Activated CD8-positive, alpha-beta memory T cell treated with anti-CD3 and anti-CD28 coated beads, Interleukin-2, amount 10 ng/mL, durations not matched to agents 7 days and 5 days (primary cell): ENCODE measurements around the gene HCRTR1. TPM values are rescaled to one million over a fixed set of nuclear protein-coding genes. Genes with fewer than 3 reads are reported as not detected.

Experiments
- ATAC-seq: fragments of 150-1000 bp; cut with Tn5 transposase; one replicate; pipeline ENCODE4 v1.10.0; 2021; ENCODE audit warnings: moderate library complexity
- CTCF ChIA-PET: fragments of 350-600 bp; sonication (Branson Sonifier 250); formaldehyde crosslinking; loops from one replicate; lab custom pipeline; 2021; ENCODE audit warnings: antibody characterized with exemption; lab: Charles Lee
- DNase-seq: peaks from one replicate; pipeline ENCODE4 v3.0.0-alpha.2; 2020
- H3K27ac Mint-ChIP-seq: one replicate; pipeline ENCODE4 v1.8.0; 2021; ENCODE audit warnings: mild to moderate bottlenecking, mixed read lengths
- H3K27me3 Mint-ChIP-seq: one replicate; pipeline ENCODE4 v1.8.0; 2021; ENCODE audit warnings: mixed read lengths
- H3K36me3 Mint-ChIP-seq: one replicate; pipeline ENCODE4 v1.8.0; 2021; ENCODE audit warnings: mild to moderate bottlenecking, mixed read lengths
- H3K4me1 Mint-ChIP-seq: one replicate; pipeline ENCODE4 v1.8.0; 2021; ENCODE audit warnings: mixed read lengths
- H3K4me3 Mint-ChIP-seq: one replicate; pipeline ENCODE4 v1.8.0; 2021; ENCODE audit warnings: mild to moderate bottlenecking, moderate library complexity, mixed read lengths
- H3K9me3 Mint-ChIP-seq: one replicate; pipeline ENCODE4 v1.8.0; 2022; ENCODE audit warnings: low read depth, mixed read lengths
- total RNA-seq, 2 experiments: library from RNA; stranded (reverse); gene quantifications; one replicate each; pipeline ENCODE4 v1.2.3, GENCODE V29; 2021

The HCRTR1 gene
- total RNA-seq, 2 experiments from 2014 or later, result not detected

GRCh38 chr1:31667065-31667785 is 49.7 kb downstream of the HCRTR1 start:
- no peak for ATAC-seq
- H3K27me3 Mint-ChIP-seq, result peaks cover 32% of the 10 kb centered on the region
- CTCF ChIA-PET, result interaction anchor here (1.0 to 9.2 kb wide), 3 partner anchors 22 to 122 kb away, joined by 3 to 100 read pairs (median 12); partner anchors contain the start of gene PEF1
- H3K36me3 Mint-ChIP-seq, result no peaks in the 10 kb centered on the region
- DNase-seq, result no peak
- H3K27ac Mint-ChIP-seq, result no peak overlapping the region
- H3K4me3 Mint-ChIP-seq, result no peak overlapping the region
- peaks cover 7% of the 10 kb centered on the region for H3K4me1 Mint-ChIP-seq
- H3K9me3 Mint-ChIP-seq, result no peaks in the 10 kb centered on the region

- CTCF ChIA-PET, result interaction anchor here (0.6 to 9.2 kb wide), 2 partner anchors 121 to 770 kb away, joined by 3 to 100 read pairs; no protein-coding TSS in a partner anchor
- Mint-ChIP-seq H3K27ac (no peak overlapping the region), H3K4me1 (peaks cover 7% of the 10 kb centered on the region), H3K36me3 (no peaks in the 10 kb centered on the region), H3K9me3 (no peaks in the 10 kb centered on the region), H3K27me3 (peaks cover 32% of the 10 kb centered on the region), H3K4me3 (no peak overlapping the region)
- no peak for ATAC-seq
- no peak for DNase-seq
Observed at GRCh38 chr1:31668303-31668883, 50.9 kb downstream of the HCRTR1 start.

DNA sequence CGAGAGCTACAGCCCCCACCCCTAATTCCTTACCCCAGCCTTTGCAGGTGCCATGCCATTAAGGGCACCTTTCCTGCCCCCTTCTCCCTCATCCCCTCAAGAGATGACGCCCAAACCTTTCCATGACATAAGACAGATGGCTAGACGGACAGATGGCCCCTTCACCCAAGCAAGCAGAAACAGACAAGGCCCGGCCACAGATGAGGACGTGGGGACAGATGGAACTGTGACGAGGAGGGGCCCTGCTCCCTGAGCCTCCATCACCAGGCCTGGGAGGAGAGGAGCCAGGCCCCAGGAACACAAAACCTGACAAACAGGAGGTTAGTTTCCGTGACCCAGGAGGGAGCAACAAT is 51.9 kb downstream of the HCRTR1 start:
- Mint-ChIP-seq H3K27me3 (peaks cover 30% of the 10 kb centered on the region), H3K36me3 (no peaks in the 10 kb centered on the region), H3K4me1 (peaks cover 7% of the 10 kb centered on the region), H3K9me3 (no peaks in the 10 kb centered on the region), H3K27ac (no peak overlapping the region), H3K4me3 (no peak overlapping the region)
- ATAC-seq, result no peak
- CTCF ChIA-PET, result interaction anchor here (1.8 to 2.1 kb wide), 2 partner anchors 76 to 295 kb away, joined by 5 to 8 read pairs; no protein-coding TSS in a partner anchor
- DNase-seq, result no peak

DNA sequence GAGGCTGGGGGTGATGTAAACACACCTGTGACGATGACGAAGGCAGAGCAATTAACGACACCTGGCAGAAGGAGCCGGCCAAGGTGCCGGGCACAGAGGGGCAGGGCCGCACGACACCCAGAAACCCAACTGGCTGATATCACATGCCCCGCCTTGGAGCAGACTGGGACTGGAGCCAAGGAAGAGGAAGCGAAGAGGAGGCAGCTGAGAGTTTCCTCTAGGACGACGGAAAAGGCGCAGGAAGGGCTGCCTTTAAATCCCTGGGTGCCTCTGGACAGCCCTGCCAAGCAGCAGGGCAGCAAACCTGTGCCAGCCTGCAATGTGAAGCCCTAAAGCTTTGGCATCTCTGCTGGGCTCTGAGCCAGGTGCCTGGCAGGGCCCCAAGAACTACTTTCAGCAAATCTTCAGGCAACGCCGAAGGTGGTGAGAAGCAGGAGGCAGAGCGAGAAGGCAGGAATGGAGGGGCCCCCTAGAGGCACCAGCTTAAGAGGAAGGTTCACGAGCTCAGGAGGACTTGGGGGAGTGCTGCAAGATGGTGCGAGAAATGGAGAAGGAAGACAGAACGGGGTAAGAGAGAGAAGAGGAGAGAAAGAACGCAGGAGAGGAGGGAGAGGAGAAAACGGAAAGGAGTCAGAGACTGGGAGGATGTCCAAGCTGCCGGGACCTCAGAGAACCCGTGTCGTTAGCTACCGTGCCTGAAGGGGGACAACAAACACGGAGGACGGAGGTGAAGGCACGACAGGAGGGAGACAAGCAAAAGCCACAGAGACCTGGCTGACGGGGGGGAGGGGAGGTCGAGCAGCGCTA is 52.5 kb downstream of the HCRTR1 start:
- DNase-seq (no peak), ATAC-seq (peak; percentile 49)
- H3K9me3 Mint-ChIP-seq, result no peaks in the 10 kb centered on the region
- H3K4me1 Mint-ChIP-seq, result peaks cover 7% of the 10 kb centered on the region
- H3K36me3 Mint-ChIP-seq, result no peaks in the 10 kb centered on the region
- H3K4me3 Mint-ChIP-seq, result peak overlapping the region; percentile 14
- CTCF ChIA-PET, result interaction anchor here (1.0 to 2.7 kb wide), 5 partner anchors 14 to 294 kb away, joined by 4 to 14 read pairs (median 5); no protein-coding TSS in a partner anchor
- no peak overlapping the region for H3K27ac Mint-ChIP-seq
- H3K27me3 Mint-ChIP-seq, result peaks cover 30% of the 10 kb centered on the region

GRCh38 chr1:31670593-31670964 is 53.1 kb downstream of the HCRTR1 start:
- CTCF ChIA-PET, result interaction anchor here (1.0 to 2.7 kb wide), 5 partner anchors 13 to 293 kb away, joined by 4 to 14 read pairs (median 5); no protein-coding TSS in a partner anchor
- no peak for ATAC-seq
- Mint-ChIP-seq H3K27me3 (peaks cover 29% of the 10 kb centered on the region), H3K9me3 (no peaks in the 10 kb centered on the region), H3K4me1 (peaks cover 7% of the 10 kb centered on the region), H3K36me3 (no peaks in the 10 kb centered on the region), H3K27ac (no peak overlapping the region), H3K4me3 (no peak overlapping the region)
- DNase-seq, result no peak

DNA sequence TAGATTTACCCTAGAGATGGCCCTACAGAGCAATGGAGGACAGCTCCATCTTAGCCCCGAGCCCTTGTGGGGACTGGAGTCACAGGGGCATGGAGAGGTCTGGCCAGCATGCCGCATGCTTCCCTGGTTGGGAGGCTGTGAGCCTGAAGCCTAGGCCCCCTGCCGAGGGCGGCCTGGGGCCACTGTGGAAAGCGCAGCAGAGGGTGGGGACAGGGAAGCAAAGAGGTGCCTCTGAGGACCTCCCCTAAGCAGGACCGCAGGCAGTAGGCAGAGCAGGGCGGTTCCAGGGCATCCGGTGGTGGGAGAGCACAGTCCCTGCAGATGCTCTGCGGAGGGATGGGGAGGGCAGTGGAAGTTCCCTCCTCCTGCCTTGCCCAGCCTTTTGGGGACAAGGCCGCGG is 53.7 kb downstream of the HCRTR1 start:
- no peaks in the 10 kb centered on the region for H3K36me3 Mint-ChIP-seq
- H3K27ac Mint-ChIP-seq, result no peak overlapping the region
- peaks cover 7% of the 10 kb centered on the region for H3K4me1 Mint-ChIP-seq
- H3K9me3 Mint-ChIP-seq, result no peaks in the 10 kb centered on the region
- H3K27me3 Mint-ChIP-seq, result peaks cover 29% of the 10 kb centered on the region
- no peak for DNase-seq
- no peak for ATAC-seq
- CTCF ChIA-PET, result interaction anchor here (0.9 to 2.7 kb wide), 7 partner anchors 12 to 293 kb away, joined by 3 to 14 read pairs (median 5); no protein-coding TSS in a partner anchor
- H3K4me3 Mint-ChIP-seq, result no peak overlapping the region

- Mint-ChIP-seq H3K4me3 (no peak overlapping the region), H3K9me3 (no peaks in the 10 kb centered on the region), H3K27me3 (peaks cover 34% of the 10 kb centered on the region), H3K36me3 (no peaks in the 10 kb centered on the region), H3K27ac (no peak overlapping the region), H3K4me1 (peaks cover 7% of the 10 kb centered on the region)
- CTCF ChIA-PET, result interaction anchor here (0.9 to 2.7 kb wide), 3 partner anchors 36 to 117 kb away, joined by 3 to 14 read pairs (median 5); no protein-coding TSS in a partner anchor
- DNase-seq (no peak), ATAC-seq (no peak)
Observed at GRCh38 chr1:31671561-31672201, 54.2 kb downstream of the HCRTR1 start.

- H3K36me3 Mint-ChIP-seq, result no peaks in the 10 kb centered on the region
- DNase-seq, result no peak
- H3K4me3 Mint-ChIP-seq, result no peak overlapping the region
- H3K9me3 Mint-ChIP-seq, result no peaks in the 10 kb centered on the region
- no peak overlapping the region for H3K27ac Mint-ChIP-seq
- H3K27me3 Mint-ChIP-seq, result peaks cover 42% of the 10 kb centered on the region
- CTCF ChIA-PET, result interaction anchor here (1.1 kb wide), 1 partner anchor 116 kb away, joined by 4 read pairs; no protein-coding TSS in a partner anchor
- H3K4me1 Mint-ChIP-seq, result peaks cover 7% of the 10 kb centered on the region
- no peak for ATAC-seq
Observed at GRCh38 chr1:31672986-31673385, 55.5 kb downstream of the HCRTR1 start.

GRCh38 chr1:31673433-31673832 is 55.9 kb downstream of the HCRTR1 start:
- peaks cover 45% of the 10 kb centered on the region for H3K27me3 Mint-ChIP-seq
- H3K27ac Mint-ChIP-seq, result no peak overlapping the region
- ATAC-seq, result no peak
- H3K9me3 Mint-ChIP-seq, result no peaks in the 10 kb centered on the region
- CTCF ChIA-PET, result interaction anchor here (1.1 kb wide), 1 partner anchor 116 kb away, joined by 4 read pairs; no protein-coding TSS in a partner anchor
- no peak for DNase-seq
- H3K4me1 Mint-ChIP-seq, result peaks cover 7% of the 10 kb centered on the region
- no peaks in the 10 kb centered on the region for H3K36me3 Mint-ChIP-seq
- H3K4me3 Mint-ChIP-seq, result no peak overlapping the region

- Mint-ChIP-seq H3K27ac (no peak overlapping the region), H3K4me3 (no peak overlapping the region), H3K4me1 (peaks cover 5% of the 10 kb centered on the region), H3K27me3 (peaks cover 42% of the 10 kb centered on the region), H3K9me3 (no peaks in the 10 kb centered on the region), H3K36me3 (no peaks in the 10 kb centered on the region)
- ATAC-seq, result no peak
- CTCF ChIA-PET, result interaction anchor here (0.6 to 1.6 kb wide), 4 partner anchors 10 to 663 kb away, joined by 3 to 5 read pairs (median 4); no protein-coding TSS in a partner anchor
- DNase-seq, result no peak
Observed at GRCh38 chr1:31674626-31675025, 57.1 kb downstream of the HCRTR1 start.

- DNase-seq (no peak), ATAC-seq (no peak)
- Mint-ChIP-seq H3K27me3 (peaks cover 39% of the 10 kb centered on the region), H3K4me1 (peaks cover 3% of the 10 kb centered on the region), H3K4me3 (no peak overlapping the region), H3K36me3 (no peaks in the 10 kb centered on the region), H3K9me3 (no peaks in the 10 kb centered on the region), H3K27ac (no peak overlapping the region)
- CTCF ChIA-PET, result interaction anchor here (1.4 to 1.6 kb wide), 3 partner anchors 11 to 114 kb away, joined by 4 to 5 read pairs (median 5); no protein-coding TSS in a partner anchor
Observed at GRCh38 chr1:31675161-31675560, 57.7 kb downstream of the HCRTR1 start.

DNA sequence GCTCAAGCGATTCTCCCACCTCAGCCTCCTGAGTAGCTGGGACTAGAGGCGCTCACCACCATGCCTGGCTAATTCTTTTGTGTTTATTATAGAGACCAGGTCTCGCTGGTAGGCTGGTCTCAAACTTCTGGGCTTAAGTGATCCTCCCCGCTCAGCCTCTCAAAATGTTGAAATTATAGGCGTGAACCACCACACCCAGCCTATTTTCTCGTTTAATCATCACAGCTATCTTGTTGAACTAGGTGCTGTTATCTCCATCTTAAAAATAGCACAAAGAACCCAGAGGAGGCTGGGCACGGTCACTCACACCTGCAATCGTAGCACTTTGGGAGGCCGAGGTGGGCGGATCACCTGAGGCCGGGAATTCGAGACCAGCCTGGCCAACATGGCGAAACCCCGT is 58.3 kb downstream of the HCRTR1 start:
- DNase-seq (no peak), ATAC-seq (no peak)
- Mint-ChIP-seq H3K9me3 (no peaks in the 10 kb centered on the region), H3K36me3 (no peaks in the 10 kb centered on the region), H3K4me1 (no peaks in the 10 kb centered on the region), H3K27me3 (peaks cover 36% of the 10 kb centered on the region), H3K27ac (no peak overlapping the region), H3K4me3 (no peak overlapping the region)
- CTCF ChIA-PET, result interaction anchor here (1.4 to 1.6 kb wide), 3 partner anchors 12 to 113 kb away, joined by 4 to 5 read pairs (median 5); no protein-coding TSS in a partner anchor
